NCI-H128 (cell line): Measurements from ENCODE around the gene REEP6.
"Not testable (repeated sequence)": the region's sequence is repeated elsewhere in the genome, so short reads cannot be mapped to it uniquely, and the experiment has no call there.

Experiments
- DNase-seq: peaks from one replicate; lab custom pipeline; 2025; ENCODE audit not compliant: unreplicated experiment; lab: John Stamatoyannopoulos, UW

REEP6 gene

GRCh38 chr19:1471515-1472160, 19.3 kb upstream of the REEP6 start:
- no peak for DNase-seq

- DNase-seq = no peak
Measured at GRCh38 chr19:1472231-1473084, 18.5 kb upstream of the REEP6 start.

DNA sequence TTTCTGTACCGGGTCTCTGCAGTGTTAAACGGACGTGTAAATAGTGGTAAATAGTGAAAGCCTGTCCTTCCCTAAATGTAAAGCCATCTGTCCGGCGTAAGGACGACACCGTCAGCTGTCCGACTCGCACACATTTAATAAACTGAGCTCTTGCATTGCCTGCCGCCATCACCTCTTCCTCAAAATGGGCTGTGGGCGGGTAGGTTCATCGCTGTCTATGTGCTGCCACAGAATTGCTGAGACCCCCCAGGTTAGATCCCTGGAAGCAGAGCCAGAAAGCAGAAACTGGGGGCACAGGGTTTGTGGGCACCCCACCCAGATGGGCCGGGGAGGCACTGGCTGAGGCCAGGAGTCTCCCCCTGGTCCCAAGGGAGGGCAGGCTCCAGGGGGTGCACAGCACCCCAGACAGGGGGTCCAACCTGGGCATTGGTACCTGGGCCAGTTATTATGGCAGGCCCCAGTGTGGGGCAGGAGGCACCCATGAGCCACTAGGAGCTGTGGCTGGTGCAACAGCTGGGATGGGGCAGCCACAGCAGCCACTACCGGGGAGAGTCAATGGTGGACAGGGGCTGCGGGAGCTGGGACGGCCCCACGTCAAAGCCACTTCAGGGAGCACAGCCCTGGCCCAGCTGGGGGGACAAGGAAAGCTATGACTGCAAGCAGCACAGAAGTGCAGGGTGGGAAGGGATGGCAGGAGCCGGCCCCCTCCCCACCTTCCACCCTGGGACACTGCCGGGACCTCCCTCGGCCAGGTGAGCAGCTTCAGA, 17.7 kb upstream of the REEP6 start:
- no peak for DNase-seq

- DNase-seq = no peak
Measured at GRCh38 chr19:1474011-1474764, 16.8 kb upstream of the REEP6 start.

GRCh38 chr19:1474765-1475351, 16.1 kb upstream of the REEP6 start:
- DNase-seq = no peak

GRCh38 chr19:1475751-1476437, 15.1 kb upstream of the REEP6 start:
- DNase-seq = no peak

GRCh38 chr19:1477056-1477455, 13.9 kb upstream of the REEP6 start:
- DNase-seq = not testable (repeated sequence)

DNA sequence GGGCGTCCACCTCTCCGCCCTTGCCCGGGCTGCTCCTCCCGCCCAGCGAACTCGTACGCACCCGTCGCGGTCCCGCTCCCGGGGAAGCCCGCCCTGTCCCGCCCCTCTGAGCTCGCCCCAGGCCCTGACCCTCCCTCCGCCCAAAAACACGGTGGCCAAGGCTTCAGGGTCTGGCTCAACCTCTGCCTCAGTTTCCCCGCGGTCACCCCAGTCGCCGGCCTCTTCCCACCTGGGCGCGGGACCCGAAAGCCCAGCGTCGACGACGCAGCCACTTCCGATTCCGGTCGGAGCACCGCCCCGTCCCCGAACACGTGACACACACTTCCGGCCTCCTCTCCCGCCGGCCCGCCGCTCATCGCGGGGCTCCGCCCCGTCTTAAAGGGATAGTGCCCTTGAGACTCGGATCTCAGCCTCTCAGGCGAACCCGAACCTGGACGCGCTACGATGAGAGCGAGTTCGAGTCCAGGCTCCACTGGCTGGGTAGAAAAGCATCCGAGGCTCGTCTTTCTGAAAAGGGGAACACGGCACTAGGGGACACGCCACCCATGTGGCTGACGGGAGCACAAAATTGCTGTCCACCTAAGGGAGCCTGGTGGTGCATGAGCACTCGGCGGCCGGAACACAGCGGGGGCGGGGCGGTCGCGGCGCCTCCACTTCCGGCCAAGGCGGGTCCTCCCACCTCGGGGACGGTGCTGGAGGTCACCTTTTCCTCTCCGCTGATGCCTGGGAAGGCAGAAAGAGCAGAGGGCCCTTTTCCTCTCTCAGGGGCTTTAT, 11.9 kb upstream of the REEP6 start, which contains the start of gene C19orf25:
C19orf25 (minus strand) TSS at position 282 of the 774 bp plus-strand sequence. CDS start 312 bp downstream, outside the sequence.
- peak; percentile 83 for DNase-seq

DNA sequence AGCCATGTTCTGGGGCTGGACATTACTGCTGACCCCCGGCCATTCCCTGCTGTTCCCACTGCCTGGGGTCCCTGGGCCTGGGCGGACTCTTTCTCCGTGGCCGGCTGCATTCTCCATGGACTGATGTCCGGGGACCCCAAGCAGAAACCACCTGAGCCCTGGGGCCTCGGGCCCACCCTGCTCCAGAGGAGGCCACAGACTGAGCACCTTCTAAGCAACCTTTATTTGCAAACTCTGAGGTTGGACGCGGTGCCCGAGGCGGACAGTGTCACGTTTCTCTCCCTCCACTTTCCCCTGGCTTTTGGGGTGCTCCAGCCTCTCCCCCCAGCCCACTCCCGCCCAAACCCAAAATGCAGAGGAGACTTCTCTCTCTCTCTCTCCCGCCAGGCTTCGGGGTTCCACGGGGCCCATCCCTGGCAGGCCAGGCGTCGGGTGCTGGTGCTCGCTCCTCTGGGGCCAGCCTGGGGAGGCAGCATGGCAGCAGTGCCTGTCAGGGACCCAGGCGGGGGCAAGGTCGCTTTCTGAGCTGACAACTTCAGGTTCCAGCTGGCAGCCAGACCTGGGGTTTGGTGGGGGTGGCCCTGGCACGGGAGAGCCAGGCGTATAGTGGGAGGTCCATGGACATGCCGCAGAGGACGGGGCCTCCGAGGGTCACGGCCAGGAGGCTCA, 9.6 kb upstream of the REEP6 start:
- DNase-seq = no peak

DNA sequence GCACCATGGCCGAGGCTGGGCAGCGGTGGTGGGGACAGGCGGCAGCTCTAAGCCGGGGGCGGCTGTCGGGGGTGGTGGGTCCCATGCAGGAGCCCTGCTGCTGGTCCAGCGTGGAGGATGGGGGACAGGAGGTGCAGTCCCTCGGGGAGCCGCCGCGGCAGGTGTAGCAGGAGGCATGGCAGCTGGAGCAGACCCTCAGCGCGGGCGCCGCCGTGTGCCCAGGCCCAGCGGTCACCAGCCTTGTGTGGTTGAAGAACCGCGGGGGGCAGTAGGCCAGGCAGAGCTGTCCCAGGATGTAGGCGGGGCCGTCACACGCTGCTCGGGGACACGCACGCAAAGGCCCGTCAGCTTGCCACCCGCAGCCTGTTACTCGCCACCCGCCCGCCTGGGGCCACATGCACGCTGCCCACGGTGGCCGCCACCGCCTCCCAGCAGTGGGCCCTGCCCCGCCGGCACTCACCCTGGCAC, 9.1 kb upstream of the REEP6 start:
- no peak for DNase-seq

- no peak for DNase-seq
Measured at GRCh38 chr19:1482361-1483130, 8.4 kb upstream of the REEP6 start.

- DNase-seq = no peak
Measured at GRCh38 chr19:1483131-1483978, 7.6 kb upstream of the REEP6 start.

GRCh38 chr19:1483979-1484428, 7.0 kb upstream of the REEP6 start:
- DNase-seq = no peak

DNA sequence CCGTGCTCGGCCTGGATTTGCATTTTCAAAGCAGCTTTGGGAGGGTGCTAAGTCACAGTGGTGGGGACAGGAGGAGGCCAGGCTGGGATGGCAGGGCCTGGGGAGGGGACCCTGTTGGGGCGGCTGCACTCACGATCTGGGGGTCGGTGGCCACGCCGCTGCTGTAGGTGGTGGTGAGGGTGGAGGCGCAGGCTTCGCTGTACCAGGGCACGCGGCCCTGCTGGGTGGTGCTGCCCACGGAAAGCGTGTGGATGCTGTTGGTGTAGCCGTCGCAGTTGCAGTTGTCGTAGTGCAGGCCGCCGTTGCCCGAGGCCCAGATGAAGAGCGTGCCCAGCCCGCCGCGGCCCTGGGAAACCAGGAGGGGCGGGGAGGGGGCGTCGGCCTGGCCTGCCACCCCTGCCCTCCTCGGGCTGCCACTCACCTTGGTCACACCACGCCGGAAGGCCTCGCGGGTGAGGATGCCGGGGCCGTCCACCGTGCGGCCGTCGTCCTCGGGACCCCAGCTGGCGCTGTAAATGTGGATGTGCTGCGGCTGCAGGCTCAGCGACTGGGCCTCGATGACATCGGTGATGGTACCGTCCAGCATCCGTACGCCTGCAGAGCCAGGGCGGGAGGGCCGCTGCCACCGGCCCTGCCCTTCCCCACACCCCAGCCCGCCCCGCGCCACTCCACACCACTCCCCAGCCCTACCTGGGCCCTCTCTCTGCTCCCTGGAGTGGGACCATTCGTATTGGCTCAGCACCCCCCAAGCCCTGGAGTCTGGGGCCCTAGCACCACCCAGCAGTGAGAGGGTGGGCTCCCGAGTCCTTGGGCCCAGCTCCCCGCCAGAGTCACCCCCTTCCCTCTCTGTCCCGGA, 4.0 kb upstream of the REEP6 start:
- DNase-seq = no peak

- no peak for DNase-seq
Measured at GRCh38 chr19:1487576-1488281, 3.3 kb upstream of the REEP6 start.
